ENCODE measurements around the gene PPM1D.
A peak's percentile ranks its signal among the peaks of the same experiment; 100 is the strongest.

The PPM1D gene

GRCh38 chr17:60615840-60616239 is 15.8 kb downstream of the PPM1D start (continued):
- TF ChIP-seq, protein P1, sequence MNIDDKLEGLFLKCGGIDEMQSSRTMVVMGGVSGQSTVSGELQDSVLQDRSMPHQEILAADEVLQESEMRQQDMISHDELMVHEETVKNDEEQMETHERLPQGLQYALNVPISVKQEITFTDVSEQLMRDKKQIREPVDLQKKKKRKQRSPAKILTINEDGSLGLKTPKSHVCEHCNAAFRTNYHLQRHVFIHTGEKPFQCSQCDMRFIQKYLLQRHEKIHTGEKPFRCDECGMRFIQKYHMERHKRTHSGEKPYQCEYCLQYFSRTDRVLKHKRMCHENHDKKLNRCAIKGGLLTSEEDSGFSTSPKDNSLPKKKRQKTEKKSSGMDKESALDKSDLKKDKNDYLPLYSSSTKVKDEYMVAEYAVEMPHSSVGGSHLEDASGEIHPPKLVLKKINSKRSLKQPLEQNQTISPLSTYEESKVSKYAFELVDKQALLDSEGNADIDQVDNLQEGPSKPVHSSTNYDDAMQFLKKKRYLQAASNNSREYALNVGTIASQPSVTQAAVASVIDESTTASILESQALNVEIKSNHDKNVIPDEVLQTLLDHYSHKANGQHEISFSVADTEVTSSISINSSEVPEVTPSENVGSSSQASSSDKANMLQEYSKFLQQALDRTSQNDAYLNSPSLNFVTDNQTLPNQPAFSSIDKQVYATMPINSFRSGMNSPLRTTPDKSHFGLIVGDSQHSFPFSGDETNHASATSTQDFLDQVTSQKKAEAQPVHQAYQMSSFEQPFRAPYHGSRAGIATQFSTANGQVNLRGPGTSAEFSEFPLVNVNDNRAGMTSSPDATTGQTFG (tag by site-specific recombination; IDR thresholded peaks at IDR 0.05; ENCODE audit: borderline replicate concordance) = no peak
- TF ChIP-seq OSR2 (tag by site-specific recombination; IDR thresholded peaks at IDR 0.05) (peak; percentile 94), MEIS1 (CRISPR knock-in tag; IDR thresholded peaks at IDR 0.05; ENCODE audit: borderline replicate concordance) (no peak), ZFP3 (tag by site-specific recombination; IDR thresholded peaks at IDR 0.05; ENCODE audit: low read depth) (no peak), ZNF292 (tag by site-specific recombination; IDR thresholded peaks at IDR 0.05; ENCODE audit: borderline replicate concordance, low read depth) (no peak), TRIM28 (IDR thresholded peaks at IDR 0.05; ENCODE audit: borderline replicate concordance, low read length) (no peak), ZNF600 (tag by site-specific recombination; IDR thresholded peaks at IDR 0.05) (peak; percentile 19; the same call in 1 of the 2 replicates), ZBTB10 (tag by site-specific recombination; IDR thresholded peaks at IDR 0.05) (no peak), ZNF560 (tag by site-specific recombination; IDR thresholded peaks at IDR 0.05; ENCODE audit: borderline replicate concordance) (no peak)

DNA sequence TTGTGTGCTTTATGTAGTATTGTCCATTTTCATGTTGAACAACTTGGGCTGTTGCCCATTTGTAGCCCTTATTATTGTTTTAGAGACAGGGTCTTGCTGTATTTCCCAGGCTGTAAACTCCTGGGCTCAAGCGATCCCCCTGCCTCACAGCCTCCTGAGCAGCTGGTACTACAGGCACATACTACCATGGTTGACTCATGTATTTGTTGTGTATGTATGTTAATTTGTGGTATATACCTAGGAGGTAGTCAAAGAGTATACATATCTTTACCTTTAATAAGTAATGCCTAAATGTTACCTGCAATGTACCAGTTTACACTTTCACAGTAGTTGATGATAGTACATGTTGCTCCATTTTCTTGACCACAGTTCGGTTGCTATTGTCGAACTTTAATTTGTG is 18.1 kb downstream of the PPM1D start:
- no peaks in the 10 kb centered on the region for H3K9me3 ChIP-seq (ENCODE audit: control insufficient read depth, insufficient read depth, low read depth, low read length)
- peaks cover 5 to 9% of the 10 kb centered on the region in 2 experiments; a peak in 2 of 3 replicates for H3K36me3 ChIP-seq (ENCODE audit: control insufficient read depth in 2 of 2, insufficient read depth in 1 of 2, low read length in 2 of 2)
- no peak overlapping the region for H3K27ac ChIP-seq (ENCODE audit: extremely low read depth, low read depth, low read length)
- POLR2A ChIA-PET = no interaction called here
- no peak for TF ChIP-seq ZNF785 (tag by site-specific recombination; IDR thresholded peaks at IDR 0.05)
- no peak for TF ChIP-seq BCL6B (tag by site-specific recombination; IDR thresholded peaks at IDR 0.05)
- TF ChIP-seq ZNF114 (tag by site-specific recombination; IDR thresholded peaks at IDR 0.05) = no peak
- no peak for TF ChIP-seq YY2 (tag by site-specific recombination; IDR thresholded peaks at IDR 0.05)
- no peak for TF ChIP-seq KLF17 (tag by site-specific recombination; IDR thresholded peaks at IDR 0.05)
- no peak for TF ChIP-seq ZNF513 (tag by site-specific recombination; IDR thresholded peaks at IDR 0.05)
- TF ChIP-seq ZNF521 (tag by site-specific recombination; IDR thresholded peaks at IDR 0.05) = no peak
- TF ChIP-seq ZBTB26 (tag by site-specific recombination; optimal IDR thresholded peaks at IDR 0.05) = no peak
- TF ChIP-seq ZNF16 (tag by site-specific recombination; IDR thresholded peaks at IDR 0.05; ENCODE audit: low read depth) = no peak
- no peak for TF ChIP-seq ZBTB11 (tag by site-specific recombination; conservative IDR thresholded peaks at IDR 0.05; ENCODE audit: low read depth)
- no peak for TF ChIP-seq ZNF514 (tag by site-specific recombination; IDR thresholded peaks at IDR 0.05)
- TF ChIP-seq ZNF561 (tag by site-specific recombination; IDR thresholded peaks at IDR 0.05; ENCODE audit: borderline replicate concordance) = no peak
- no peak for TF ChIP-seq ZSCAN16 (tag by site-specific recombination; IDR thresholded peaks at IDR 0.05)
- TF ChIP-seq ZNF146 (tag by site-specific recombination; IDR thresholded peaks at IDR 0.05) = no peak
- CTCF ChIA-PET = interaction anchor here (0.6 to 1.9 kb wide), 3 partner anchors 14 to 22 kb away, joined by 3 to 9 read pairs (median 3); no protein-coding TSS in a partner anchor
- no peak overlapping the region for H3K4me3 ChIP-seq (ENCODE audit: low read depth, low read length)
- H3K4me1 ChIP-seq (ENCODE audit: control insufficient read depth, insufficient read depth, low read length) = peaks cover 15% of the 10 kb centered on the region

Measured in HEK293 (cell line).